Measurements from ENCODE around the gene SPON1.
"Not testable (repeated sequence)": the region's sequence is repeated elsewhere in the genome, so short reads cannot be mapped to it uniquely, and the experiment has no call there.

SPON1 gene

GRCh38 chr11:13983081-13983751 is 20.7 kb downstream of the SPON1 start:
- DNase-seq (ENCODE audit: low read depth) = no peak

GRCh38 chr11:13984616-13985450 is 22.3 kb downstream of the SPON1 start:
- no peak for DNase-seq (ENCODE audit: low read depth)

GRCh38 chr11:13986695-13987094 is 24.2 kb downstream of the SPON1 start:
- not testable (repeated sequence) for DNase-seq (ENCODE audit: low read depth)

- DNase-seq (ENCODE audit: low read depth) = not testable (repeated sequence)
Observed at GRCh38 chr11:13992158-13992856, 29.8 kb downstream of the SPON1 start.

- DNase-seq (ENCODE audit: low read depth) = no peak
Observed at GRCh38 chr11:13993096-13993765, 30.7 kb downstream of the SPON1 start.

- no peak for DNase-seq (ENCODE audit: low read depth)
Observed at GRCh38 chr11:13997881-13998280, 35.4 kb downstream of the SPON1 start.

GRCh38 chr11:13999704-14000103 is 37.2 kb downstream of the SPON1 start:
- DNase-seq (ENCODE audit: low read depth) = no peak

- no peak for DNase-seq (ENCODE audit: low read depth)
Observed at GRCh38 chr11:14001597-14001996, 39.1 kb downstream of the SPON1 start.

- DNase-seq (ENCODE audit: low read depth) = no peak
Observed at GRCh38 chr11:14007566-14007965, 45.0 kb downstream of the SPON1 start.

GRCh38 chr11:14010665-14011064 is 48.1 kb downstream of the SPON1 start:
- no peak for DNase-seq (ENCODE audit: low read depth)

GRCh38 chr11:14012846-14013245 is 50.3 kb downstream of the SPON1 start:
- no peak for DNase-seq (ENCODE audit: low read depth)

- DNase-seq (ENCODE audit: low read depth) = no peak
Observed at GRCh38 chr11:14015711-14016110, 53.2 kb downstream of the SPON1 start.

GRCh38 chr11:14018441-14018840 is 55.9 kb downstream of the SPON1 start:
- DNase-seq (ENCODE audit: low read depth) = no peak

GRCh38 chr11:14021738-14022137 is 59.2 kb downstream of the SPON1 start:
- DNase-seq (ENCODE audit: low read depth) = no peak

- no peak for DNase-seq (ENCODE audit: low read depth)
Observed at GRCh38 chr11:14022251-14022650, 59.7 kb downstream of the SPON1 start.

- DNase-seq (ENCODE audit: low read depth) = no peak
Observed at GRCh38 chr11:14022821-14023220, 60.3 kb downstream of the SPON1 start.

GRCh38 chr11:14026961-14027360 is 64.4 kb downstream of the SPON1 start:
- no peak for DNase-seq (ENCODE audit: low read depth)

- DNase-seq (ENCODE audit: low read depth) = no peak
Observed at GRCh38 chr11:14027525-14027924, 65.0 kb downstream of the SPON1 start.

GRCh38 chr11:14029440-14029839 is 66.9 kb downstream of the SPON1 start:
- DNase-seq (ENCODE audit: low read depth) = no peak

- DNase-seq (ENCODE audit: low read depth) = no peak
Observed at GRCh38 chr11:14029971-14030920, 67.7 kb downstream of the SPON1 start.

GRCh38 chr11:14035526-14035925 is 73.0 kb downstream of the SPON1 start:
- DNase-seq (ENCODE audit: low read depth) = not testable (repeated sequence)

Data from activated T-cell treated with anti-CD3 and anti-CD28 coated beads for 24 hours (primary cell).